H1 (cell line): ENCODE results near the gene MYL6B. TPM values are rescaled to one million over a fixed set of nuclear protein-coding genes. Genes with fewer than 3 reads are reported as not detected.

Experiments used
- CTCF ChIA-PET: fragments of 300-600 bp; sonication (Branson Sonifier 250); formaldehyde crosslinking; loops from one replicate; lab custom pipeline; 2021; ENCODE audit not compliant: partially characterized antibody; lab: Charles Lee
- POLR2A ChIA-PET: fragments of 300-600 bp; sonication (Branson Sonifier 250); formaldehyde crosslinking; loops from one replicate; lab custom pipeline; 2021; ENCODE audit warnings: inconsistent platforms; ENCODE audit not compliant: partially characterized antibody; lab: Charles Lee
- DNase-seq, 2 experiments: peaks; one replicate each; pipeline versions ENCODE4 v3.0.0 to v3.0.0-alpha.2; 2010 to 2022; ENCODE audit warnings: low spot score in 2 of 2, low read depth in 1 of 2, mixed read lengths in 1 of 2
- FAIRE-seq: peaks from 2 replicates; lab custom pipeline; 2011; peaks lifted over from hg19 to GRCh38; lab: Jason Lieb, UNC
- H2AFZ ChIP-seq: 2 replicates; pipeline ENCODE4 v1.8.1; 2012; ENCODE audit warnings: low read length, inconsistent platforms
- H2AK5ac ChIP-seq: 2 replicates; pipeline ENCODE4 v1.6.1; 2013; ENCODE audit warnings: low read depth, low read length
- H2BK120ac ChIP-seq: replicated peaks from 2 replicates; pipeline ENCODE3; 2013; ENCODE audit warnings: low read depth, low read length, inconsistent platforms
- H2BK12ac ChIP-seq: 2 replicates; pipeline ENCODE4 v1.6.1; 2013; ENCODE audit warnings: low read depth, low read length
- H2BK15ac ChIP-seq: 2 replicates; pipeline ENCODE4 v1.6.1; 2013; ENCODE audit warnings: low read length
- H2BK20ac ChIP-seq: 2 replicates; pipeline ENCODE4 v1.6.1; 2013; ENCODE audit warnings: low read length
- H2BK5ac ChIP-seq: 2 replicates; pipeline ENCODE4 v1.6.1; 2013; ENCODE audit warnings: low read depth, low read length
- H3K14ac ChIP-seq: 2 replicates; pipeline ENCODE4 v1.6.1; 2013; ENCODE audit warnings: inconsistent platforms; ENCODE audit not compliant: insufficient read length
- H3K18ac ChIP-seq: 2 replicates; pipeline ENCODE4 v1.6.1; 2013; ENCODE audit warnings: low read length; ENCODE audit errors: extremely low read depth
- H3K23ac ChIP-seq: 2 replicates; pipeline ENCODE4 v1.6.1; 2013; ENCODE audit warnings: inconsistent platforms; ENCODE audit not compliant: insufficient read length
- H3K23me2 ChIP-seq: 2 replicates; pipeline ENCODE4 v1.6.1; 2013; ENCODE audit warnings: low read depth, low read length
- H3K27ac ChIP-seq: 2 replicates; pipeline ENCODE4 v1.6.1; 2011; ENCODE audit warnings: low read depth, low read length, inconsistent platforms
- H3K27me3 ChIP-seq, 4 experiments: replicated peaks in 1 of 4; 1 replicate in 1 of 4; 2 replicates in 3 of 4; pipeline versions ENCODE4 v1.6.1 to v1.8.1; 2011 to 2013; ENCODE audit warnings: low read length in 3 of 4, mild to moderate bottlenecking in 3 of 4, inconsistent platforms in 2 of 4, mixed read lengths in 2 of 4, moderate library complexity in 1 of 4; ENCODE audit not compliant: control insufficient read depth in 3 of 4, insufficient read depth in 3 of 4; ENCODE audit errors: extremely low read depth in 1 of 4
- H3K36me3 ChIP-seq, 4 experiments: 2 replicates each; pipeline versions ENCODE4 v1.6.1 to v1.8.1; 2011 to 2013; ENCODE audit warnings: mild to moderate bottlenecking in 4 of 4, low read length in 3 of 4, moderate library complexity in 2 of 4, control low read depth in 1 of 4, inconsistent platforms in 1 of 4; ENCODE audit not compliant: insufficient read depth in 4 of 4, control insufficient read depth in 2 of 4
- H3K4ac ChIP-seq: replicated peaks from 2 replicates; pipeline ENCODE3; 2013; ENCODE audit warnings: low read length, low read depth, mixed read lengths, inconsistent platforms; ENCODE audit not compliant: insufficient read length
- H3K4me1 ChIP-seq, 4 experiments: replicated peaks in 1 of 4; 1 replicate in 1 of 4; 2 replicates in 3 of 4; pipeline versions ENCODE4 v1.6.1 to v1.8.1; 2011 to 2013; ENCODE audit warnings: low read length in 3 of 4, inconsistent platforms in 2 of 4, mixed read lengths in 1 of 4; ENCODE audit not compliant: insufficient read depth in 4 of 4, control insufficient read depth in 3 of 4
- H3K4me2 ChIP-seq, 2 experiments: 2 replicates each; pipeline versions ENCODE4 v1.6.1 to v1.8.1; 2011 to 2013; ENCODE audit warnings: low read depth in 2 of 2, low read length in 2 of 2, control low read depth in 1 of 2, inconsistent platforms in 1 of 2, mild to moderate bottlenecking in 1 of 2; ENCODE audit not compliant: insufficient read depth in 1 of 2
- H3K4me3 ChIP-seq, 4 experiments: fragments of 200-600, 300-600 bp in 1 of 4; sonication (generic), shearing (Covaris generic), sonication (Bioruptor Twin) in 1 of 4; 2 replicates each; pipeline versions ENCODE4 v1.5.1 to v1.8.1; 2011 to 2016; ENCODE audit warnings: low read length in 4 of 4, low read depth in 3 of 4, control low read depth in 2 of 4, inconsistent platforms in 2 of 4, mild to moderate bottlenecking in 2 of 4, mixed read lengths in 1 of 4, moderate library complexity in 1 of 4; ENCODE audit not compliant: insufficient read depth in 2 of 4; ENCODE audit errors: extremely low read depth in 1 of 4
- H3K56ac ChIP-seq: replicated peaks from 2 replicates; pipeline ENCODE3; 2013; ENCODE audit warnings: low read depth, mild to moderate bottlenecking, mixed read lengths, low read length, inconsistent platforms; ENCODE audit not compliant: insufficient read length
- H3K79me1 ChIP-seq: 2 replicates; pipeline ENCODE4 v1.6.1; 2013; ENCODE audit warnings: low read depth, low read length, control low read depth
- H3K79me2 ChIP-seq, 2 experiments: 2 replicates each; pipeline versions ENCODE4 v1.6.1 to v1.8.1; 2012 to 2013; ENCODE audit warnings: low read length in 2 of 2, mild to moderate bottlenecking in 2 of 2, inconsistent platforms in 1 of 2; ENCODE audit not compliant: insufficient read depth in 2 of 2, control insufficient read depth in 1 of 2
- H3K9ac ChIP-seq, 4 experiments: replicated peaks in 1 of 4; 1 replicate in 1 of 4; 2 replicates in 3 of 4; pipeline versions ENCODE4 v1.6.1 to v1.8.1; 2011 to 2013; ENCODE audit warnings: low read depth in 3 of 4, low read length in 3 of 4, control low read depth in 2 of 4, mild to moderate bottlenecking in 2 of 4, moderate library complexity in 2 of 4, inconsistent platforms in 1 of 4; ENCODE audit errors: extremely low read depth in 1 of 4
- H3K9me3 ChIP-seq, 2 experiments: 2 replicates each; pipeline versions ENCODE4 v1.6.1 to v1.8.1; 2012 to 2013; ENCODE audit warnings: mild to moderate bottlenecking in 2 of 2, moderate library complexity in 2 of 2, control low read depth in 1 of 2, inconsistent platforms in 1 of 2, low read depth in 1 of 2, low read length in 1 of 2, mixed read lengths in 1 of 2; ENCODE audit not compliant: insufficient read depth in 2 of 2
- H4K20me1 ChIP-seq, 2 experiments: replicated peaks in 1 of 2; 2 replicates each; pipeline versions ENCODE3 to v1.8.1; 2011 to 2013; ENCODE audit warnings: inconsistent platforms in 2 of 2, low read length in 2 of 2, mild to moderate bottlenecking in 1 of 2; ENCODE audit not compliant: insufficient read depth in 2 of 2, control insufficient read depth in 1 of 2
- H4K5ac ChIP-seq: 2 replicates; pipeline ENCODE4 v1.6.1; 2013; ENCODE audit warnings: low read length, low read depth, mixed read lengths, inconsistent platforms; ENCODE audit not compliant: insufficient read length
- H4K8ac ChIP-seq: 2 replicates; pipeline ENCODE4 v1.8.0; 2013; ENCODE audit warnings: mild to moderate bottlenecking, moderate library complexity, low read length, inconsistent platforms; ENCODE audit not compliant: insufficient read depth; ENCODE audit errors: extremely low read depth
- H4K91ac ChIP-seq: replicated peaks from 2 replicates; pipeline ENCODE3; 2013; ENCODE audit warnings: low read length, mixed read lengths, inconsistent platforms; ENCODE audit not compliant: insufficient read length
- BACH1 ChIP-seq: IDR thresholded peaks from 2 replicates; pipeline ENCODE4 v1.6.1; 2012; ENCODE audit warnings: low read length, improper control_type of control experiment
- CREB1 ChIP-seq: IDR thresholded peaks from 2 replicates; pipeline ENCODE4 v1.6.1; 2012; ENCODE audit warnings: inconsistent platforms
- EGR1 ChIP-seq: IDR thresholded peaks from 2 replicates; pipeline ENCODE4 v1.6.1; 2011; ENCODE audit warnings: low read depth, low read length, borderline replicate concordance
- GABPA ChIP-seq: IDR thresholded peaks from 2 replicates; pipeline ENCODE4 v1.6.1; 2011; ENCODE audit warnings: mild to moderate bottlenecking, low read length, moderate library complexity, borderline replicate concordance; ENCODE audit not compliant: insufficient read depth
- GTF2F1 ChIP-seq: IDR thresholded peaks from 2 replicates; pipeline ENCODE4 v1.6.1; 2012; ENCODE audit warnings: low read depth, low read length, improper control_type of control experiment, borderline replicate concordance
- JUND ChIP-seq: IDR thresholded peaks from 2 replicates; pipeline ENCODE4 v1.6.1; 2011; ENCODE audit warnings: mild to moderate bottlenecking, improper control_type of control experiment, low read length
- KDM5A ChIP-seq: fragments of 200-600 bp; IDR thresholded peaks from 2 replicates; pipeline ENCODE4 v1.7.1; 2012; ENCODE audit warnings: mild to moderate bottlenecking, low read length, inconsistent platforms, mixed read lengths
- PHF8 ChIP-seq: fragments of 200-600 bp; sonication (generic); conservative IDR thresholded peaks from 2 replicates; pipeline ENCODE4 v1.7.1; 2012; ENCODE audit warnings: low read depth, mild to moderate bottlenecking, inconsistent platforms, low read length, moderate library complexity
- POU5F1 ChIP-seq: IDR thresholded peaks from 2 replicates; pipeline ENCODE4 v1.6.1; 2011; ENCODE audit warnings: low read depth, mild to moderate bottlenecking, low read length, moderate library complexity
- SIX5 ChIP-seq: IDR thresholded peaks from 2 replicates; pipeline ENCODE4 v1.6.1; 2011; ENCODE audit warnings: mild to moderate bottlenecking, low read depth, low read length
- SP1 ChIP-seq: IDR thresholded peaks from 2 replicates; pipeline ENCODE4 v1.6.1; 2011; ENCODE audit warnings: low read depth, low read length
- SP4 ChIP-seq: IDR thresholded peaks from 2 replicates; pipeline ENCODE4 v1.6.1; 2012; ENCODE audit warnings: low read length, inconsistent platforms
- USF2 ChIP-seq: IDR thresholded peaks from 2 replicates; pipeline ENCODE4 v1.6.1; 2011; ENCODE audit warnings: low read length, improper control_type of control experiment
- ZNF274 ChIP-seq: IDR thresholded peaks from 2 replicates; pipeline ENCODE4 v1.7.0; 2012; ENCODE audit warnings: low read length, borderline replicate concordance; ENCODE audit errors: extremely low read depth
- WGBS, 2 experiments: shearing (Covaris generic) in 1 of 2; methylation state at CpG; one replicate each; pipeline versions ENCODE4 v1.1.6 to v1.1.7; 2013 to 2015; ENCODE audit warnings: low lambda C conversion rate in 2 of 2, mixed read lengths in 2 of 2, inconsistent platforms in 1 of 2, low coverage in 1 of 2, missing lambda C conversion rate in 1 of 2; ENCODE audit not compliant: insufficient replicate concordance in 2 of 2, insufficient coverage in 1 of 2, insufficient read length in 1 of 2; ENCODE audit errors: extremely low coverage in 1 of 2, missing lambda C conversion rate in 1 of 2; 5-methylcytosine and 5-hydroxymethylcytosine counted together
- polyA plus RNA-seq, 7 experiments: library from polyadenylated mRNA; depleted of rRNA in 3 of 7; stranded (reverse) in 5 of 7; unstranded in 2 of 7; fragments of >200 nt in 5 of 7; fragments of 200-250 nt in 2 of 7; gene quantifications; 1 replicate in 5 of 7; 2 replicates in 1 of 7; 4 replicates in 1 of 7; pipeline versions ENCODE4 v1.2.1 to v1.2.3, GENCODE V29; 2011 to 2013; ENCODE audit warnings: missing spikeins in 2 of 7, mixed read lengths in 2 of 7
- total RNA-seq: library from RNA; stranded (reverse); fragmentation: NEBNext Ultra II Directional; extraction: Animal tissue kit (Norgen Biotek cat#: 25700); gene quantifications from 2 replicates; pipeline ENCODE4 v1.2.1, GENCODE V29; 2021

The MYL6B gene
- total and polyA plus RNA-seq, 2 of the 8 experiments (the other 6 are each of a cell fraction or from before 2014, with no cell fraction given): 163 to 202 TPM

GRCh38 chr12:56143217-56143616 lies 9.2 kb upstream of the MYL6B start:
- POLR2A ChIA-PET: interaction anchor here (1.1 to 2.1 kb wide), 5 partner anchors 8 to 124 kb away, joined by 3 to 11 read pairs (median 4); partner anchors contain the start of genes MYL6B and RNF41
- no peak for DNase-seq

More at GRCh38 chr12:56143217-56143616, 9.2 kb upstream of the MYL6B start:
- no peak overlapping the region for H3K4ac ChIP-seq
- FAIRE-seq: no peak
- no peak overlapping the region for H3K4me3 ChIP-seq
- H3K23ac ChIP-seq: no peak overlapping the region
- no peak overlapping the region for H3K27ac ChIP-seq
- no peak overlapping the region for H2BK15ac ChIP-seq
- no peaks in the 10 kb centered on the region for H3K79me1 ChIP-seq
- no peak overlapping the region for H2BK120ac ChIP-seq
- H4K20me1 ChIP-seq: no peaks in the 10 kb centered on the region
- H3K23me2 ChIP-seq: no peaks in the 10 kb centered on the region
- WGBS, 2 experiments: 93% methylated on average over 4 of the region's 4 CpGs; no CpG with 5 or more reads in 1 of the 2 experiments
- H3K4me1 ChIP-seq: no peaks in the 10 kb centered on the region
- no peaks in the 10 kb centered on the region for H3K79me2 ChIP-seq
- H4K91ac ChIP-seq: no peak overlapping the region
- no peak overlapping the region for H2AK5ac ChIP-seq
- H3K36me3 ChIP-seq: peaks cover 23 to 58% (median 48%) of the 10 kb centered on the region in 4 experiments
- no peak overlapping the region for H2BK20ac ChIP-seq
- no peak overlapping the region for H2AFZ ChIP-seq
- H3K9ac ChIP-seq: no peak overlapping the region; a peak in 1 of 7 replicates
- no peak overlapping the region for H4K8ac ChIP-seq
- TF ChIP-seq KDM5A: no peak
- no peak for TF ChIP-seq BACH1
- no peak for TF ChIP-seq USF2
- no peak for TF ChIP-seq SP1
- no peak for TF ChIP-seq GABPA
- TF ChIP-seq SP4: no peak
- no peak for TF ChIP-seq SIX5
- TF ChIP-seq JUND: no peak
- TF ChIP-seq EGR1: no peak
- no peak for TF ChIP-seq CREB1
- TF ChIP-seq PHF8: no peak
- TF ChIP-seq GTF2F1: no peak
- TF ChIP-seq POU5F1: no peak
- no peak for TF ChIP-seq ZNF274
- no peak overlapping the region for H2BK5ac ChIP-seq
- no peaks in the 10 kb centered on the region for H3K9me3 ChIP-seq
- no peak overlapping the region for H3K4me2 ChIP-seq
- H3K18ac ChIP-seq: no peak overlapping the region
- no peaks in the 10 kb centered on the region for H3K27me3 ChIP-seq
- H4K5ac ChIP-seq: no peak overlapping the region
- no peak overlapping the region for H3K14ac ChIP-seq
- no peak overlapping the region for H3K56ac ChIP-seq
- CTCF ChIA-PET: interaction anchor here (0.5 to 3.5 kb wide), 8 partner anchors 13 to 47 kb away, joined by 3 to 19 read pairs (median 3); partner anchors contain the start of gene ZC3H10
- no peak overlapping the region for H2BK12ac ChIP-seq
